CD14-positive monocyte (primary cell): ENCODE data around the gene ZNF221. TPM values are rescaled to one million over a fixed set of nuclear protein-coding genes. Genes with fewer than 3 reads are reported as not detected.

Experiments
- DNase-seq, 3 donors: peaks; one replicate each; pipeline ENCODE4 v3.0.0-alpha.2; 2011 to 2022
- H2AFZ ChIP-seq: 2 replicates; pipeline ENCODE4 v1.6.0; 2012; ENCODE audit warnings: mild to moderate bottlenecking, low read depth, low read length, inconsistent platforms; ENCODE audit not compliant: insufficient read depth, poor library complexity, severe bottlenecking
- H3K27ac ChIP-seq, 2 donors: 1 replicate in 1 of 2; 2 replicates in 1 of 2; pipeline ENCODE4 v1.5.1; 2012 to 2013; ENCODE audit warnings: low read length in 2 of 2, control low read depth in 1 of 2, inconsistent platforms in 1 of 2, low read depth in 1 of 2, mild to moderate bottlenecking in 1 of 2
- H3K27me3 ChIP-seq, 2 donors: one replicate each; pipeline versions ENCODE4 v1.6.0 to v1.6.1; 2011 to 2013; ENCODE audit warnings: low read length in 2 of 2; ENCODE audit not compliant: control insufficient read depth in 2 of 2, insufficient read depth in 2 of 2
- H3K36me3 ChIP-seq, 2 donors: replicated peaks in 1 of 2; 1 replicate in 1 of 2; 2 replicates in 1 of 2; pipeline versions ENCODE4 v1.5.1 to v1.6.1; 2012 to 2013; ENCODE audit warnings: low read length in 2 of 2, control low read depth in 1 of 2, inconsistent platforms in 1 of 2, mild to moderate bottlenecking in 1 of 2; ENCODE audit not compliant: insufficient read depth in 2 of 2, control insufficient read depth in 1 of 2
- H3K4me1 ChIP-seq, 2 donors: 1 replicate in 1 of 2; 2 replicates in 1 of 2; pipeline versions ENCODE4 v1.5.1 to v1.6.1; 2012 to 2013; ENCODE audit warnings: low read length in 2 of 2, control low read depth in 1 of 2, inconsistent platforms in 1 of 2, mild to moderate bottlenecking in 1 of 2, moderate library complexity in 1 of 2; ENCODE audit not compliant: insufficient read depth in 2 of 2, control insufficient read depth in 1 of 2
- H3K4me2 ChIP-seq: replicated peaks from 2 replicates; pipeline ENCODE3; 2012; ENCODE audit warnings: low read length, moderate library complexity, mild to moderate bottlenecking; ENCODE audit not compliant: poor library complexity, severe bottlenecking; ENCODE audit errors: extremely low read depth
- H3K4me3 ChIP-seq, 3 experiments: fragments of 200-600 bp in 1 of 3; sonication (generic) in 1 of 3; replicated peaks in 1 of 3; 1 replicate in 2 of 3; 2 replicates in 1 of 3; pipeline ENCODE4 v1.5.1; 2011 to 2013; ENCODE audit warnings: low read length in 3 of 3, mild to moderate bottlenecking in 3 of 3, control low read depth in 2 of 3, low read depth in 2 of 3, inconsistent platforms in 1 of 3, moderate library complexity in 1 of 3
- H3K79me2 ChIP-seq: 2 replicates; pipeline ENCODE4 v1.6.0; 2012; ENCODE audit warnings: mild to moderate bottlenecking, control low read depth, inconsistent platforms, low read length, moderate library complexity; ENCODE audit not compliant: insufficient read depth
- H3K9ac ChIP-seq: 2 replicates; pipeline ENCODE4 v1.6.0; 2017; ENCODE audit warnings: low read length, mild to moderate bottlenecking; ENCODE audit not compliant: insufficient read depth, poor library complexity, severe bottlenecking
- H3K9me3 ChIP-seq, 2 donors: replicated peaks in 1 of 2; 1 replicate in 1 of 2; 2 replicates in 1 of 2; pipeline versions ENCODE4 v1.5.1 to v1.6.1; 2012 to 2013; ENCODE audit warnings: low read length in 2 of 2, control low read depth in 1 of 2; ENCODE audit not compliant: control insufficient read depth in 1 of 2, insufficient read depth in 1 of 2
- H4K20me1 ChIP-seq: 2 replicates; pipeline ENCODE4 v1.6.0; 2012; ENCODE audit warnings: mild to moderate bottlenecking, low read length, control low read depth, moderate library complexity; ENCODE audit not compliant: insufficient read depth
- H3K27ac Mint-ChIP-seq, 7 donors: one replicate each; pipeline ENCODE4 v1.8.0; 2020; ENCODE audit warnings: mild to moderate bottlenecking in 7 of 7, mixed read lengths in 7 of 7, moderate library complexity in 6 of 7, inconsistent platforms in 2 of 7
- H3K27me3 Mint-ChIP-seq, 3 donors: one replicate each; pipeline ENCODE4 v1.8.0; 2021 to 2022; ENCODE audit warnings: low read depth in 3 of 3, mild to moderate bottlenecking in 3 of 3, mixed read lengths in 3 of 3, moderate library complexity in 3 of 3, inconsistent platforms in 1 of 3
- H3K36me3 Mint-ChIP-seq, 2 donors: one replicate each; pipeline ENCODE4 v1.8.0; 2020; ENCODE audit warnings: mixed read lengths in 2 of 2, inconsistent platforms in 1 of 2, mild to moderate bottlenecking in 1 of 2
- H3K4me1 Mint-ChIP-seq: one replicate; pipeline ENCODE4 v1.8.0; 2020; ENCODE audit warnings: mild to moderate bottlenecking, mixed read lengths
- H3K4me3 Mint-ChIP-seq, 2 donors: one replicate each; pipeline ENCODE4 v1.8.0; 2020; ENCODE audit warnings: mild to moderate bottlenecking in 2 of 2, mixed read lengths in 2 of 2, moderate library complexity in 1 of 2
- H3K9me3 Mint-ChIP-seq, 7 donors: one replicate each; pipeline ENCODE4 v1.8.0; 2020 to 2022; ENCODE audit warnings: mixed read lengths in 7 of 7, mild to moderate bottlenecking in 6 of 7, moderate library complexity in 6 of 7, inconsistent platforms in 2 of 7
- CTCF ChIP-seq: fragments of 200-600 bp; IDR thresholded peaks from one replicate; pipeline ENCODE4 v1.8.0; 2022; ENCODE audit warnings: antibody characterized with exemption, mild to moderate bottlenecking
- WGBS: methylation state at CpG from one replicate; pipeline ENCODE4 v1.1.5; 2013; ENCODE audit warnings: missing lambda C conversion rate; ENCODE audit not compliant: insufficient coverage; 5-methylcytosine and 5-hydroxymethylcytosine counted together
- intact Hi-C, 2 donors: fragments of 100-400 bp; cut with micrococcal nuclease; formaldehyde crosslinking; loops; one replicate each; pipeline versions ENCODE4 v1.15.0 to v1.15.1; 2023
- polyA minus RNA-seq: library from RNA; depleted of rRNA, polyadenylated mRNA; stranded (reverse); fragments of >200 nt; gene quantifications from 2 replicates; pipeline ENCODE4 v1.2.3, GENCODE V29; 2012
- polyA plus RNA-seq, 3 donors: library from polyadenylated mRNA; depleted of rRNA in 1 of 3; unstranded in 2 of 3; stranded (reverse) in 1 of 3; fragments of 300-500 nt in 2 of 3; fragments of >200 nt in 1 of 3; fragmentation: Illumina TruSeq in 2 of 3; gene quantifications; 1 replicate in 2 of 3; 2 replicates in 1 of 3; pipeline ENCODE4 v1.2.3, GENCODE V29; 2012 to 2021
- total RNA-seq, 12 experiments: library from RNA in 1 of 12; stranded (reverse) in 1 of 12; fragments of 120-200 nt in 1 of 12; gene quantifications; one replicate each; pipeline ENCODE4 v1.2.4 and lab custom pipeline; 2013 to 2026; ENCODE audit warnings: mixed read lengths in 6 of 12, inconsistent platforms in 1 of 12

The ZNF221 gene
- 1.0 TPM for total RNA-seq (2013)
- polyA plus RNA-seq: under 1 TPM in 2 of 3 donors, not detected in 1; 0.13 to 0.29 TPM
- polyA minus RNA-seq: 0.28 and 0.48 TPM in 2 replicates
- total RNA-seq (lab: John Stamatoyannopoulos, UW): 0 to 1.5 (median 0.21) reads per million in 11 experiments

- Histone ChIP-seq H2AFZ (peak within 1 kb of the TSS; percentile 97), H3K4me3 (peak within 1 kb of the TSS; percentile 61 to 95 (median 84)), H3K4me1 (peaks cover 5 to 8% of the 10 kb centered on the region in 2 donors), H4K20me1 (no peaks in the 10 kb centered on the region), H3K79me2 (no peaks in the 10 kb centered on the region), H3K4me2 (peak within 1 kb of the TSS; percentile 91), H3K9me3 (peaks cover 31 to 74% of the 10 kb centered on the region in 2 donors), H3K9ac (peak within 1 kb of the TSS; percentile 69), H3K36me3 (no peaks in the 10 kb centered on the region), H3K27me3 (no peaks in the 10 kb centered on the region), H3K27ac (peak within 1 kb of the TSS in 1 of 2 donors; percentile 58)
- no peak for TF ChIP-seq CTCF
- peaks cover under 1 to 7% (median 3%) of the 10 kb centered on the region in 3 donors for H3K27me3 Mint-ChIP-seq
- DNase-seq: peak; percentile 90 to 98 (median 92)
- intact Hi-C loops: loop anchor here in 1 of 2 donors (5.0 kb wide), 1 partner anchor 49 kb away; no protein-coding TSS in a partner anchor
- H3K4me1 Mint-ChIP-seq: peaks cover 10% of the 10 kb centered on the region
- WGBS: 0% methylated on average over 27 of the region's 40 CpGs
- H3K36me3 Mint-ChIP-seq: peaks cover 0 to 2% of the 10 kb centered on the region in 2 donors
- H3K9me3 Mint-ChIP-seq: peaks cover 60 to 88% (median 81%) of the 10 kb centered on the region in 7 donors
- peak within 1 kb of the TSS; percentile 72 to 90 (median 86) for H3K27ac Mint-ChIP-seq
- H3K4me3 Mint-ChIP-seq: peak within 1 kb of the TSS; percentile 97 to 100
Measured at GRCh38 chr19:43950834-43951645, at the start of gene ZNF221. ZNF221 (plus strand) TSS chr19:43951228; CDS start chr19:43962727, 11,499 bp downstream.
